HepG2 (cell line): ENCODE results near the gene LHFPL6. TPM values are rescaled to one million over a fixed set of nuclear protein-coding genes. Genes with fewer than 3 reads are reported as not detected.
"Not testable (repeated sequence)": the region's sequence is repeated elsewhere in the genome, so short reads cannot be mapped to it uniquely, and the experiment has no call there.

Source experiments
- ATAC-seq: fragments of 200-7000 bp; cut with Tn5 transposase; 3 replicates; pipeline ENCODE4 v1.9.1; 2020; ENCODE audit warnings: mild to moderate bottlenecking, moderate library complexity
- BruUV-seq: library from RNA; stranded (reverse); fragments of 400-500 nt; replicated peaks from 2 replicates; lab custom pipeline; 2021; lab: Mats Ljungman, UMichigan
- CTCF ChIA-PET: fragments of 300-600 bp; formaldehyde crosslinking; extraction: SDS; loops from one replicate; lab custom pipeline; 2021; ENCODE audit warnings: low total read pairs, inconsistent platforms, low intra/inter-chr PET ratio; lab: Yijun Ruan, JAX
- POLR2A ChIA-PET: fragments of 350-600 bp; sonication (Branson Sonifier 250); formaldehyde crosslinking; loops from one replicate; lab custom pipeline; 2020; ENCODE audit warnings: antibody characterized with exemption, inconsistent platforms; lab: Yijun Ruan, JAX
- DNase-seq: peaks from one replicate; pipeline ENCODE4 v3.0.0-alpha.2; 2015; ENCODE audit warnings: low spot score
- FAIRE-seq: peaks from 3 replicates; lab custom pipeline; 2011; peaks lifted over from hg19 to GRCh38; lab: Jason Lieb, UNC
- H2AFZ ChIP-seq: one replicate; pipeline ENCODE4 v1.6.1; 2011; ENCODE audit warnings: low read length, inconsistent platforms
- H3K27ac ChIP-seq: fragments of 300-600 bp; 3 replicates; pipeline ENCODE4 v1.8.0; 2011; ENCODE audit warnings: mixed run types, mild to moderate bottlenecking, mixed read lengths, low read length, inconsistent platforms; ENCODE audit not compliant: insufficient read depth; ENCODE audit errors: extremely low read length
- H3K27me3 ChIP-seq, 2 experiments: fragments of 200-600 bp in 1 of 2; 2 replicates in 1 of 2; 3 replicates in 1 of 2; pipeline versions ENCODE4 v1.6.0 to v1.8.0; 2011; ENCODE audit warnings: low read length in 2 of 2, mild to moderate bottlenecking in 2 of 2, moderate library complexity in 2 of 2, inconsistent platforms in 1 of 2; ENCODE audit not compliant: insufficient read depth in 2 of 2, control insufficient read depth in 1 of 2
- H3K36me3 ChIP-seq, 2 experiments: fragments of 200-600 bp in 1 of 2; replicated peaks in 1 of 2; 2 replicates in 1 of 2; 3 replicates in 1 of 2; pipeline versions ENCODE4 v1.5.1 to v1.8.0; 2011; ENCODE audit warnings: low read length in 2 of 2, inconsistent platforms in 1 of 2; ENCODE audit not compliant: insufficient read depth in 2 of 2, control insufficient read depth in 1 of 2
- H3K4me1 ChIP-seq: 2 replicates; pipeline ENCODE4 v1.5.1; 2012; ENCODE audit warnings: low read length, inconsistent platforms; ENCODE audit not compliant: insufficient read depth
- H3K4me2 ChIP-seq: 2 replicates; pipeline ENCODE4 v1.6.0; 2011; ENCODE audit warnings: low read depth, low read length, inconsistent platforms
- H3K4me3 ChIP-seq, 3 experiments: fragments of 200-600 bp in 1 of 3; sonication (generic), shearing (Covaris generic) in 1 of 3; replicated peaks in 1 of 3; 2 replicates each; pipeline ENCODE4 v1.5.1; 2011 to 2016; ENCODE audit warnings: low read length in 3 of 3, inconsistent platforms in 2 of 3, low read depth in 2 of 3, mild to moderate bottlenecking in 2 of 3, control low read depth in 1 of 3, mixed read lengths in 1 of 3; ENCODE audit not compliant: insufficient read depth in 1 of 3
- H3K79me2 ChIP-seq: one replicate; pipeline ENCODE4 v1.6.1; 2011; ENCODE audit warnings: low read length, inconsistent platforms; ENCODE audit not compliant: insufficient read depth
- H3K9ac ChIP-seq: 2 replicates; pipeline ENCODE4 v1.6.0; 2011; ENCODE audit warnings: mild to moderate bottlenecking, low read depth, low read length, inconsistent platforms; ENCODE audit not compliant: insufficient read depth
- H3K9me3 ChIP-seq: 2 replicates; pipeline ENCODE4 v1.5.1; 2012; ENCODE audit warnings: mild to moderate bottlenecking, low read length
- H4K20me1 ChIP-seq: 2 replicates; pipeline ENCODE4 v1.6.0; 2011; ENCODE audit warnings: inconsistent platforms, mild to moderate bottlenecking, low read length, moderate library complexity; ENCODE audit not compliant: insufficient read depth
- CREB1 ChIP-seq, 2 experiments: fragments of 450-650 bp in 1 of 2; IDR thresholded peaks; 2 replicates each; pipeline ENCODE4 v1.6.1; 2016 to 2017; ENCODE audit warnings: control low read depth in 1 of 2, mild to moderate bottlenecking in 1 of 2, missing compliant biosample characterization in 1 of 2, missing genetic modification characterization in 1 of 2
- MIER3 ChIP-seq: IDR thresholded peaks from 2 replicates; pipeline ENCODE4 v1.6.1; 2016; ENCODE audit warnings: missing compliant biosample characterization, borderline replicate concordance
- RBFOX2 ChIP-seq: fragments of 200-400 bp; formaldehyde crosslinking; IDR thresholded peaks from 2 replicates; pipeline ENCODE4 v1.6.1; 2017; ENCODE audit warnings: low read depth, mild to moderate bottlenecking, low read length
- RELA ChIP-seq: sonication (generic); formaldehyde crosslinking; IDR thresholded peaks from 2 replicates; pipeline ENCODE4 v1.4.0; 2020; ENCODE audit warnings: missing genetic modification reagents
- RERE ChIP-seq: IDR thresholded peaks from 2 replicates; pipeline ENCODE4 v1.6.1; 2016; ENCODE audit warnings: low read depth, missing genetic modification reagents, missing compliant biosample characterization
- SMAD9 ChIP-seq: sonication (generic); formaldehyde crosslinking; IDR thresholded peaks from 2 replicates; pipeline ENCODE4 v1.5.1; 2020; ENCODE audit warnings: mild to moderate bottlenecking, missing genetic modification reagents
- ZC3H4 ChIP-seq: sonication (generic); formaldehyde crosslinking; IDR thresholded peaks from 2 replicates; pipeline ENCODE4 v1.4.0; 2020; ENCODE audit warnings: missing genetic modification reagents, borderline replicate concordance
- ZKSCAN1 ChIP-seq: fragments of 150-350 bp; IDR thresholded peaks from 2 replicates; pipeline ENCODE4 v1.6.1; 2014; ENCODE audit warnings: low read length
- ZNF253 ChIP-seq: sonication (generic); formaldehyde crosslinking; IDR thresholded peaks from 2 replicates; pipeline ENCODE4 v1.8.0; 2022; ENCODE audit warnings: mild to moderate bottlenecking, missing genetic modification reagents, borderline replicate concordance
- WGBS: methylation state at CpG from one replicate; pipeline ENCODE4 v1.1.6; 2017; ENCODE audit warnings: low lambda C conversion rate; 5-methylcytosine and 5-hydroxymethylcytosine counted together
- in situ Hi-C: cut with HindIII; loops from 2 replicates; pipeline ENCODE4 v1.10.0; 2017; ENCODE audit warnings: low pct_unique_long_range_greater_than_20kb; ENCODE audit not compliant: extremely low pct_ligation_motif_present
- intact Hi-C: fragments of 100-400 bp; cut with micrococcal nuclease; formaldehyde crosslinking; loops from one replicate; pipeline ENCODE4 v1.10.0; 2022; ENCODE audit not compliant: unreplicated experiment
- polyA plus RNA-seq, 8 experiments: library from polyadenylated mRNA; depleted of rRNA in 3 of 8; stranded (reverse) in 7 of 8; unstranded in 1 of 8; fragments of >200 nt; fragmentation: Illumina TruSeq in 4 of 8; extraction: Trizol in 4 of 8; gene quantifications; 2 replicates each; pipeline versions ENCODE4 v1.2.1 to v1.2.3, GENCODE V29; 2011 to 2016; ENCODE audit warnings: low read depth in 4 of 8, missing spikeins in 1 of 8, mixed read lengths in 1 of 8; ENCODE audit not compliant: insufficient read depth in 1 of 8
- total RNA-seq, 5 experiments: library from RNA; depleted of rRNA; stranded (reverse); fragments of >200 nt; fragmentation: Illumina TruSeq; extraction: Trizol; gene quantifications; 2 replicates each; pipeline ENCODE4 v1.2.3, GENCODE V29; 2016; ENCODE audit warnings: low read depth in 1 of 5

Gene LHFPL6
- total and polyA plus RNA-seq, 2 of the 13 experiments (the other 11 are each of a cell fraction or from before 2014, with no cell fraction given): not detected

GRCh38 chr13:39338114-39338513 is 264.9 kb downstream of the LHFPL6 start:
- in situ Hi-C loops, H2AFZ ChIP-seq, H4K20me1 ChIP-seq, H3K9me3 ChIP-seq, ATAC-seq, POLR2A ChIA-PET, H3K79me2 ChIP-seq, H3K27ac ChIP-seq, DNase-seq, intact Hi-C loops, H3K9ac ChIP-seq, CTCF ChIA-PET, H3K4me3 ChIP-seq, H3K4me1 ChIP-seq, BruUV-seq, H3K27me3 ChIP-seq, H3K36me3 ChIP-seq, FAIRE-seq, H3K4me2 ChIP-seq: not testable (repeated sequence)
- WGBS: 40% methylated on average over 6 of the region's 6 CpGs

GRCh38 chr13:39336937-39337336 is 266.1 kb downstream of the LHFPL6 start:
- no peak for DNase-seq
- no peak for FAIRE-seq

GRCh38 chr13:39336207-39336606 is 266.8 kb downstream of the LHFPL6 start:
- ChIA-PET CTCF (no interaction called here), POLR2A (no interaction called here)
- TF ChIP-seq ZNF253 (CRISPR knock-in tag) (no peak), SMAD9 (CRISPR knock-in tag) (no peak), ZC3H4 (CRISPR knock-in tag) (no peak), RBFOX2 (no peak), RELA (CRISPR knock-in tag) (no peak), RERE (CRISPR knock-in tag) (no peak), ZKSCAN1 (no peak)

More at GRCh38 chr13:39336937-39337336, 266.1 kb downstream of the LHFPL6 start:
- BruUV-seq: no TSS peak
- Histone ChIP-seq H3K4me3 (no peak overlapping the region), H4K20me1 (no peaks in the 10 kb centered on the region), H3K4me1 (no peaks in the 10 kb centered on the region), H3K9ac (no peak overlapping the region), H3K27me3 (no peaks in the 10 kb centered on the region), H3K36me3 (no peaks in the 10 kb centered on the region), H3K27ac (no peak overlapping the region), H3K79me2 (no peaks in the 10 kb centered on the region), H3K9me3 (no peaks in the 10 kb centered on the region), H2AFZ (no peak overlapping the region), H3K4me2 (no peak overlapping the region)
- in situ Hi-C loops (no loop called here), intact Hi-C loops (no loop called here)
- ChIA-PET CTCF (no interaction called here), POLR2A (no interaction called here)
- no peak for ATAC-seq
- TF ChIP-seq MIER3 (CRISPR knock-in tag) (no peak), CREB1 (IDR thresholded peaks at IDR 0.05) (0 out of 2 replicates have a peak, but pooled peaks have one; percentile 12), CREB1 (CRISPR knock-in tag; IDR thresholded peaks at IDR 0.05) (no peak)

More at GRCh38 chr13:39336207-39336606, 266.8 kb downstream of the LHFPL6 start:
- no peak for DNase-seq
- BruUV-seq: no TSS peak
- Histone ChIP-seq H3K4me3 (no peak overlapping the region), H3K9ac (no peak overlapping the region), H2AFZ (no peak overlapping the region), H3K79me2 (no peaks in the 10 kb centered on the region), H3K27ac (no peak overlapping the region), H3K27me3 (no peaks in the 10 kb centered on the region), H4K20me1 (no peaks in the 10 kb centered on the region), H3K4me1 (no peaks in the 10 kb centered on the region), H3K36me3 (no peaks in the 10 kb centered on the region), H3K9me3 (no peaks in the 10 kb centered on the region), H3K4me2 (no peak overlapping the region)
- in situ Hi-C loops: no loop called here
- 0% methylated on average over 3 of the region's 4 CpGs for WGBS
- ATAC-seq: no peak
- intact Hi-C loops: no loop called here
- FAIRE-seq: no peak
